NT2/D1 (cell line): ENCODE measurements around the gene RASGRP2.

Experiments used
- DNase-seq: peaks from one replicate; pipeline ENCODE4 v3.0.0-alpha.2; 2011; ENCODE audit warnings: low read depth, low spot score
- H3K27me3 ChIP-seq: 2 replicates; pipeline ENCODE4 v1.6.0; 2011; ENCODE audit warnings: mild to moderate bottlenecking; ENCODE audit not compliant: insufficient read length, insufficient read depth
- H3K36me3 ChIP-seq: 2 replicates; pipeline ENCODE4 v1.6.1; 2011; ENCODE audit warnings: mild to moderate bottlenecking, low read length, mixed read lengths; ENCODE audit not compliant: insufficient read depth, insufficient read length
- H3K4me1 ChIP-seq: 2 replicates; pipeline ENCODE4 v1.5.1; 2011; ENCODE audit not compliant: insufficient read depth, insufficient read length
- H3K4me3 ChIP-seq: 2 replicates; pipeline ENCODE4 v1.5.1; 2011; ENCODE audit warnings: low read depth; ENCODE audit not compliant: insufficient read length
- H3K9ac ChIP-seq: 2 replicates; pipeline ENCODE4 v1.6.0; 2011; ENCODE audit warnings: low read depth; ENCODE audit not compliant: insufficient read length
- H3K9me3 ChIP-seq: 2 replicates; pipeline ENCODE4 v1.5.1; 2011; ENCODE audit warnings: mild to moderate bottlenecking, low read length; ENCODE audit not compliant: insufficient read depth
- SUZ12 ChIP-seq: IDR thresholded peaks from 2 replicates; pipeline ENCODE4 v1.6.1; 2011; ENCODE audit not compliant: insufficient read length, insufficient read depth; ENCODE audit errors: extremely low read depth
- YY1 ChIP-seq: IDR thresholded peaks from 2 replicates; pipeline ENCODE4 v1.6.1; 2011; ENCODE audit not compliant: insufficient read length, insufficient read depth
- ZNF274 ChIP-seq: IDR thresholded peaks from 2 replicates; pipeline ENCODE4 v1.6.1; 2011; ENCODE audit warnings: mild to moderate bottlenecking, low read depth, low read length

The RASGRP2 gene

DNA sequence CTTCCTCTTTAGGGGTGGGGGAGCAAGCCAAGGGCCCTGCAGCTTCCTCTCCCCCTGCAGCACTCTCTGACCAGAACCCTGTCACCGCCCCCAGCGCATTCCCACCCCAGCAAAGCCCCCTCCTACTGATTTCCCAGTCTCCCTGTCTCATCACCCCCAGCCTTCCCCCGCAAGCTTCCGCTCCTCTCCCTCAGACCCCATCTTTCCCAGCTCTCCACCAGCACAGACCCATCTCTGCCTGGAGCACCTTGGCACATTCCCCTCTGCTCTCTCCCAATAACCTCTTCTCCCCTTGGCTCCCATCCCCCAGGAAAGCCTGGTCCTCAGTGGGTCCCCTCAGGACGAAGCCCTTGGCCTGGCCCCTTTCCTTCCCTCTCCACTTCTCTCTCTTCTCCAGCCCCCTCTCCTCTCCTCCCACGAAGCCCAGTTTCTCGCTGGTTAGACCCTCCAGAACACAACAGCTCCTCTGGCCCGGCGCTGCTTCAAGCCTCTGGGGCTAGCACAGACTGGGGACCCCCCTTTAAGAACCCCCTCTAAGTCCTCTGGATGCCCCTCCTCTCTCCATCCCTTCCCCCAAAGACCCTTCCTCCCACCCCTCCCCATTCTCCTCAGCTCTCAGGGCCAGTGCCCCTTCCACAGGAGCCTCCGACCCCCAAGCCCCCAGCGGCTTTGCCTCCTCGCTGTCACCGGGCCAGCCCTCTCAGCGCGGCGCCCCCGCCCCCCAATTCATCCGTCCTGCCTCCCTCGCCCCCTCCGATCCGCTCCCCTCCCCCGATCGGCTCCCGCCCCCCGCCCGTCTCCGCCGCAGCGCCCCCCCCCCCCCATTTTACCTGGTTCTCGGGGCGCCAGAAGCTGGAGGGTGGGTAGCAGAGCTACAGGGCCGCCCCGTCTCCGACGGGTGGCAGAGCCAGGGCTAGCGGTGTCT lies 21.5 kb downstream of the RASGRP2 start:
- H3K4me3 ChIP-seq, result no peak overlapping the region
- peaks cover 42% of the 10 kb centered on the region for H3K27me3 ChIP-seq
- no peak overlapping the region for H3K9ac ChIP-seq
- H3K36me3 ChIP-seq, result no peaks in the 10 kb centered on the region
- H3K9me3 ChIP-seq, result no peaks in the 10 kb centered on the region
- H3K4me1 ChIP-seq, result peaks cover 27% of the 10 kb centered on the region
- TF ChIP-seq SUZ12 (no peak), ZNF274 (no peak), YY1 (no peak)
- DNase-seq, result no peak

- Histone ChIP-seq H3K4me3 (no peak overlapping the region), H3K9me3 (no peaks in the 10 kb centered on the region), H3K9ac (no peak overlapping the region), H3K36me3 (no peaks in the 10 kb centered on the region), H3K27me3 (peaks cover 46% of the 10 kb centered on the region), H3K4me1 (peaks cover 34% of the 10 kb centered on the region)
- TF ChIP-seq ZNF274 (no peak), YY1 (no peak), SUZ12 (no peak)
- DNase-seq, result no peak
These were observed 22.6 kb downstream of the RASGRP2 start for GRCh38 chr11:64721359-64721699.

- peaks cover 31% of the 10 kb centered on the region for H3K4me1 ChIP-seq
- no peak overlapping the region for H3K4me3 ChIP-seq
- H3K27me3 ChIP-seq, result peaks cover 49% of the 10 kb centered on the region
- no peak for TF ChIP-seq SUZ12
- no peak for TF ChIP-seq ZNF274
- no peak for TF ChIP-seq YY1
- no peak overlapping the region for H3K9ac ChIP-seq
- H3K9me3 ChIP-seq, result no peaks in the 10 kb centered on the region
- DNase-seq, result no peak
- H3K36me3 ChIP-seq, result no peaks in the 10 kb centered on the region
These were observed 23.1 kb downstream of the RASGRP2 start for GRCh38 chr11:64720640-64721358.

DNA sequence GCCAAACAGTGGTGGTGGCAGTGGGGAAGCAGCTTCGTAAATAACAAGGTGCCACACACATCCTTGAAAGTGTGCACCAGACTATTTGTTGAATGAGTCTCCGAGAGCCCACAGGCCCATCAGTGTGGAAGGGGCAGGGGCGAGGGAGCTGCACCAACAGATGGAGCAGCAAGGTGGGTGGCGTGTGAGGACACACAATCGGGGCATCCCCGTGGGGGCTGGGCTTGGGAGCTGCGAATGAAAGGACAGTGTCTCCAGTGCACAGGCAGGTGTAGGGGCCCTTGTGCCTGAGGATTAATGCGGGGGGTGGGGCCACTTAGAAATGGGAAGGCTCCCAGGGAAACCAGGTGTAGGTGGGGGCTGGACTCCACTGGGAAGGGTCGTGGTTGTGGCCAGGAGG lies 23.8 kb downstream of the RASGRP2 start:
- H3K9me3 ChIP-seq, result no peaks in the 10 kb centered on the region

GRCh38 chr11:64719406-64719805 lies 24.5 kb downstream of the RASGRP2 start:
- DNase-seq, result no peak
- Histone ChIP-seq H3K9me3 (no peaks in the 10 kb centered on the region), H3K4me1 (peaks cover 19% of the 10 kb centered on the region), H3K4me3 (no peak overlapping the region), H3K36me3 (no peaks in the 10 kb centered on the region), H3K9ac (no peak overlapping the region), H3K27me3 (peaks cover 63% of the 10 kb centered on the region)
- TF ChIP-seq YY1 (no peak), SUZ12 (no peak), ZNF274 (no peak)

More for the DNA sequence above, 23.8 kb downstream of the RASGRP2 start:
- Histone ChIP-seq H3K4me3 (no peak overlapping the region), H3K27me3 (peaks cover 56% of the 10 kb centered on the region), H3K9ac (no peak overlapping the region), H3K36me3 (no peaks in the 10 kb centered on the region), H3K4me1 (peaks cover 26% of the 10 kb centered on the region)
- DNase-seq, result no peak
- TF ChIP-seq YY1 (no peak), ZNF274 (no peak), SUZ12 (no peak)

- H3K4me3 ChIP-seq, result no peak overlapping the region
- no peak for TF ChIP-seq SUZ12
- TF ChIP-seq ZNF274, result no peak
- no peak for TF ChIP-seq YY1
- peaks cover 12% of the 10 kb centered on the region for H3K4me1 ChIP-seq
- no peak for DNase-seq
- no peak overlapping the region for H3K9ac ChIP-seq
- H3K36me3 ChIP-seq, result no peaks in the 10 kb centered on the region
- H3K27me3 ChIP-seq, result peaks cover 67% of the 10 kb centered on the region
- no peaks in the 10 kb centered on the region for H3K9me3 ChIP-seq
These were observed 25.2 kb downstream of the RASGRP2 start for GRCh38 chr11:64718780-64719124.

GRCh38 chr11:64718084-64718779 lies 25.7 kb downstream of the RASGRP2 start:
- no peaks in the 10 kb centered on the region for H3K9me3 ChIP-seq
- no peak for DNase-seq
- peaks cover 12% of the 10 kb centered on the region for H3K4me1 ChIP-seq
- H3K36me3 ChIP-seq, result no peaks in the 10 kb centered on the region
- H3K4me3 ChIP-seq, result no peak overlapping the region
- TF ChIP-seq ZNF274 (no peak), SUZ12 (no peak), YY1 (no peak)
- H3K9ac ChIP-seq, result no peak overlapping the region
- H3K27me3 ChIP-seq, result peaks cover 70% of the 10 kb centered on the region
